Measurements from ENCODE around the gene AIG1.
"Not testable (repeated sequence)": the region's sequence is repeated elsewhere in the genome, so short reads cannot be mapped to it uniquely, and the experiment has no call there.

The AIG1 gene

GRCh38 chr6:143236151-143236798 is 175.6 kb downstream of the AIG1 start:
- no peak for DNase-seq (ENCODE audit: low spot score)

- DNase-seq (ENCODE audit: low spot score) = no peak
Observed at GRCh38 chr6:143238306-143238705, 177.6 kb downstream of the AIG1 start.

- no peak for DNase-seq (ENCODE audit: low spot score)
Observed at GRCh38 chr6:143241111-143241510, 180.4 kb downstream of the AIG1 start.

GRCh38 chr6:143241911-143242310 is 181.2 kb downstream of the AIG1 start:
- no peak for DNase-seq (ENCODE audit: low spot score)

- no peak for DNase-seq (ENCODE audit: low spot score)
Observed at GRCh38 chr6:143243786-143244185, 183.1 kb downstream of the AIG1 start.

GRCh38 chr6:143245656-143246055 is 185.0 kb downstream of the AIG1 start:
- DNase-seq (ENCODE audit: low spot score) = no peak

GRCh38 chr6:143246166-143246775 is 185.6 kb downstream of the AIG1 start:
- DNase-seq (ENCODE audit: low spot score) = not testable (repeated sequence)

- no peak for DNase-seq (ENCODE audit: low spot score)
Observed at GRCh38 chr6:143247586-143247985, 186.9 kb downstream of the AIG1 start.

- no peak for DNase-seq (ENCODE audit: low spot score)
Observed at GRCh38 chr6:143248359-143248758, 187.7 kb downstream of the AIG1 start.

GRCh38 chr6:143251288-143251687 is 190.6 kb downstream of the AIG1 start:
- no peak for DNase-seq (ENCODE audit: low spot score)

- no peak for DNase-seq (ENCODE audit: low spot score)
Observed at GRCh38 chr6:143252961-143253360, 192.3 kb downstream of the AIG1 start.

- DNase-seq (ENCODE audit: low spot score) = no peak
Observed at GRCh38 chr6:143253586-143253985, 192.9 kb downstream of the AIG1 start.

GRCh38 chr6:143258945-143259344 is 198.3 kb downstream of the AIG1 start:
- no peak for DNase-seq (ENCODE audit: low spot score)

GRCh38 chr6:143260857-143261256 is 200.2 kb downstream of the AIG1 start:
- DNase-seq (ENCODE audit: low spot score) = no peak

GRCh38 chr6:143261899-143262436 is 201.3 kb downstream of the AIG1 start:
- no peak for DNase-seq (ENCODE audit: low spot score)

- DNase-seq (ENCODE audit: low spot score) = no peak
Observed at GRCh38 chr6:143262859-143263258, 202.2 kb downstream of the AIG1 start.

GRCh38 chr6:143264379-143264778 is 203.7 kb downstream of the AIG1 start:
- no peak for DNase-seq (ENCODE audit: low spot score)

- no peak for DNase-seq (ENCODE audit: low spot score)
Observed at GRCh38 chr6:143264986-143265764, 204.5 kb downstream of the AIG1 start.

GRCh38 chr6:143267760-143268159 is 207.1 kb downstream of the AIG1 start:
- DNase-seq (ENCODE audit: low spot score) = no peak

- DNase-seq (ENCODE audit: low spot score) = no peak
Observed at GRCh38 chr6:143268439-143268838, 207.8 kb downstream of the AIG1 start.

GRCh38 chr6:143270026-143270425 is 209.3 kb downstream of the AIG1 start:
- DNase-seq (ENCODE audit: low spot score) = no peak

GRCh38 chr6:143271024-143271423 is 210.3 kb downstream of the AIG1 start:
- no peak for DNase-seq (ENCODE audit: low spot score)

GRCh38 chr6:143276436-143276835 is 215.7 kb downstream of the AIG1 start:
- no peak for DNase-seq (ENCODE audit: low spot score)

Measured in COLO829 (cell line).